HG03457 (cell line): ENCODE measurements around the gene RPTOR.
"Not testable (repeated sequence)": the region's sequence is repeated elsewhere in the genome, so short reads cannot be mapped to it uniquely, and the experiment has no call there.

Experiments used
- ATAC-seq: cut with Tn5 transposase; IDR thresholded peaks from one replicate; pipeline ENCODE4 v1.9.1; 2021; ENCODE audit warnings: moderate number of reproducible peaks; ENCODE audit not compliant: unreplicated experiment

Gene RPTOR

GRCh38 chr17:80512233-80512632 is 32.4 kb upstream of the RPTOR start:
- ATAC-seq = no peak

GRCh38 chr17:80513201-80513600 is 31.4 kb upstream of the RPTOR start:
- no peak for ATAC-seq

GRCh38 chr17:80513892-80514291 is 30.7 kb upstream of the RPTOR start:
- no peak for ATAC-seq

- ATAC-seq = no peak
Observed at GRCh38 chr17:80516171-80516932, 28.3 kb upstream of the RPTOR start.

- ATAC-seq = no peak
Observed at GRCh38 chr17:80517641-80518040, 27.0 kb upstream of the RPTOR start.

GRCh38 chr17:80518392-80518791 is 26.2 kb upstream of the RPTOR start:
- no peak for ATAC-seq

GRCh38 chr17:80519091-80519781 is 25.4 kb upstream of the RPTOR start:
- no peak for ATAC-seq

- no peak for ATAC-seq
Observed at GRCh38 chr17:80520810-80521455, 23.7 kb upstream of the RPTOR start.

GRCh38 chr17:80523054-80523744 is 21.4 kb upstream of the RPTOR start:
- no peak for ATAC-seq

GRCh38 chr17:80523956-80524712 is 20.5 kb upstream of the RPTOR start:
- ATAC-seq = no peak

- ATAC-seq = no peak
Observed at GRCh38 chr17:80526116-80526910, 18.3 kb upstream of the RPTOR start.

GRCh38 chr17:80527016-80527645 is 17.5 kb upstream of the RPTOR start:
- ATAC-seq = no peak

GRCh38 chr17:80528536-80528935 is 16.1 kb upstream of the RPTOR start:
- ATAC-seq = no peak

- ATAC-seq = no peak
Observed at GRCh38 chr17:80529104-80529903, 15.3 kb upstream of the RPTOR start.

- ATAC-seq = no peak
Observed at GRCh38 chr17:80529904-80530292, 14.7 kb upstream of the RPTOR start.

GRCh38 chr17:80531400-80531799 is 13.2 kb upstream of the RPTOR start:
- no peak for ATAC-seq

GRCh38 chr17:80537386-80537785 is 7.3 kb upstream of the RPTOR start:
- not testable (repeated sequence) for ATAC-seq

- ATAC-seq = no peak
Observed at GRCh38 chr17:80538484-80538883, 6.2 kb upstream of the RPTOR start.
